ENCODE measurements around the gene HECTD3. TPM values are rescaled to one million over a fixed set of nuclear protein-coding genes. Genes with fewer than 3 reads are reported as not detected.
A peak's percentile ranks its signal among the peaks of the same experiment; 100 is the strongest.

HECTD3 gene
- total RNA-seq, 1 donor = 28.5 TPM

DNA sequence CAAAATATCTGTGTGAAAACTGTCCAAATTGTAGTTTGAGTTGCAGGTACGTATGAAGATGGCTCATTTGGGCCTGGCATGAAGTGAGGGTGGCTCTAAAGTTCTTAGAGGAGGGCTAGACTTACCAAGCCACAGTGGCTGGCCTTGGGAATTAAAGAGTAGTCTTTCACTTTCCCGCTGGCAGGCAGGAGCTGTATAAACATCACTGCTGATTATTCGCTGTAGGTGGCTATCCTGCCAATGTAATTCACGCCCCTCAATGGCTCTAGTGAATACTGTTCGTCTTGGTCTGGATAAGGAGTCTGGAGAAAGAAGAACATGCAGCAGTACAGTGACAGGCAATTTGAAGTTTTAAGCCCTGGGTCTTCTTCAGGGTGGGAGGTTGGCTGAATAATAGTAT lies 32.0 kb upstream of the HECTD3 start:
- no peak overlapping the region for H3K4me3 ChIP-seq (ENCODE audit: low read depth, low read length)
- DNase-seq (ENCODE audit: low read depth) = no peak
- TF ChIP-seq, protein P1, sequence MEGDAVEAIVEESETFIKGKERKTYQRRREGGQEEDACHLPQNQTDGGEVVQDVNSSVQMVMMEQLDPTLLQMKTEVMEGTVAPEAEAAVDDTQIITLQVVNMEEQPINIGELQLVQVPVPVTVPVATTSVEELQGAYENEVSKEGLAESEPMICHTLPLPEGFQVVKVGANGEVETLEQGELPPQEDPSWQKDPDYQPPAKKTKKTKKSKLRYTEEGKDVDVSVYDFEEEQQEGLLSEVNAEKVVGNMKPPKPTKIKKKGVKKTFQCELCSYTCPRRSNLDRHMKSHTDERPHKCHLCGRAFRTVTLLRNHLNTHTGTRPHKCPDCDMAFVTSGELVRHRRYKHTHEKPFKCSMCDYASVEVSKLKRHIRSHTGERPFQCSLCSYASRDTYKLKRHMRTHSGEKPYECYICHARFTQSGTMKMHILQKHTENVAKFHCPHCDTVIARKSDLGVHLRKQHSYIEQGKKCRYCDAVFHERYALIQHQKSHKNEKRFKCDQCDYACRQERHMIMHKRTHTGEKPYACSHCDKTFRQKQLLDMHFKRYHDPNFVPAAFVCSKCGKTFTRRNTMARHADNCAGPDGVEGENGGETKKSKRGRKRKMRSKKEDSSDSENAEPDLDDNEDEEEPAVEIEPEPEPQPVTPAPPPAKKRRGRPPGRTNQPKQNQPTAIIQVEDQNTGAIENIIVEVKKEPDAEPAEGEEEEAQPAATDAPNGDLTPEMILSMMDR (IDR thresholded peaks at IDR 0.05; ENCODE audit: insufficient read depth, low read length) = no peak

DNA sequence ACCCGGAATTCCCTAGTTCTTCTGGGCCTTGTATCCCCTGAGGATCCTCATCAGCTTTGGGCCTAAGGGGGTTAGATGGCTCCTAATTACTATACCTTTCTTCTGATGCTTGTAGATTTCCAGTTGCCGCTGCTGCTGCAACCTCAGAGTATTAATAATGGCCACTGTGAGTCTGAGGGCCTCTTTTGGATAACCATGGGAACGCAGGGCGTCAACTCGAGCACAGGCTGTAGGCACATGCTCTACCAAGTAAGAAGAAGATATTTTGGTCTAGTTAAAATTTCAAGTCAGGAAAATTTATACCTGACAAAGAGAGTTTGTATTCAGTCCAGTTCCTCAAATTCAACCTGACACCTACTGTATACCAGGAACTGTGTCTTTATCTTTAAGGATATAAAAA lies 29.2 kb upstream of the HECTD3 start:
- no peak for DNase-seq (ENCODE audit: low read depth)
- H3K4me3 ChIP-seq (ENCODE audit: low read depth, low read length) = no peak overlapping the region
- TF ChIP-seq, protein P1 (IDR thresholded peaks at IDR 0.05; ENCODE audit: insufficient read depth, low read length) = no peak

DNA sequence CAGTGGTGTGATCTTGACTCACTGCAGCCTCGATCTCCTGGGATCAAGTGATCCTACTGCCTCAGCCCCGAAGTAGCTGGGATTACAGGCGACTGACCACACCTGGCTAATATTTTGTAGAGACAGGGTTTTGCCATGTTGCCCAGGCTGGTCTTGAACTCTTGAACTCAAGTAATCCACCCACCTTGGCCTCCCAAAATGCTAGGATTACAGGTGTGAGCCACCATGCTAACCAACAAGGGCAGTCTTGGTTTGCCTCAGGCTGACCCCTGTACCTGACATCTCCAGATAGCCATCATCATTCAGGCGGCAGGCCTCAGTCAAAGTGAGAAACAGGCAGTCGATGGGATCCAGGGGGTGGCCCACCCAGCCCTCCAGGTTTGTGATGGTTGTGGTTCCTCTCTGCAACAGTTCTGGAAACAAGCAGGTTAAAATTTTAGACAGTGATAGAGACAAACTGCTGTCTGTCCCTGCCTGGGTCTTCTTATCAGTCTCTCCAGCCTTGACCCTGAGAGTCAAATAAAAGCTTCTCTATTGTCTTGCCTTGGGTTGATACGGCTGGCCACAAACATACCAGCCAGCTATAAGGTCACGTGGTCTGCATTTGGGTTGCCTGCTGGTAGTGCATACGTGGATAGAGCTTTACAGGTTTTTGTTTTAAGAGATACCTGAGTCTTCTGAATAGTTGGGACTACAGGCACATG lies 27.7 kb upstream of the HECTD3 start:
- TF ChIP-seq, protein P1 (IDR thresholded peaks at IDR 0.05; ENCODE audit: insufficient read depth, low read length) = no peak
- no peak overlapping the region for H3K4me3 ChIP-seq (ENCODE audit: low read depth, low read length)
- no peak for DNase-seq (ENCODE audit: low read depth)

DNA sequence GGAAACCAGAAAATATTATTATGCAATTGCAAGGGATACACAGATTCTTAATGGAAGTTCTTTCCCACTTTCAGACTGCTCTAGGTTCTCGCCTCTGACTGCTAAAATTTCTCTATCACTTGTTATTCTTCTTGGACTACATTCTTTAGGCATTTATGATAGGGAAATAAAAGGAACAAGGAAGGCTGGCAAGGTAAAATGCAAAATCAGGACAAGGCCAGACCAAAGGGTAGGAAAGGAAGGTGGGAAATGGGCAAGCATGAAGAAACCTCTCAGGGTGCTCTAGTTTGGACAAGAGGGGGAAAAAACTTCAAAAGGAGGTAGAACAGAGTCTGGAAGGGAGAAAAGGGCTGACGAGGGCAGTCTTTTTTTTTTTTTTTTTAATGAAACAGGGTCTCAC lies 27.1 kb upstream of the HECTD3 start:
- DNase-seq (ENCODE audit: low read depth) = no peak
- TF ChIP-seq, protein P1 (IDR thresholded peaks at IDR 0.05; ENCODE audit: insufficient read depth, low read length) = no peak
- H3K4me3 ChIP-seq (ENCODE audit: low read depth, low read length) = no peak overlapping the region

DNA sequence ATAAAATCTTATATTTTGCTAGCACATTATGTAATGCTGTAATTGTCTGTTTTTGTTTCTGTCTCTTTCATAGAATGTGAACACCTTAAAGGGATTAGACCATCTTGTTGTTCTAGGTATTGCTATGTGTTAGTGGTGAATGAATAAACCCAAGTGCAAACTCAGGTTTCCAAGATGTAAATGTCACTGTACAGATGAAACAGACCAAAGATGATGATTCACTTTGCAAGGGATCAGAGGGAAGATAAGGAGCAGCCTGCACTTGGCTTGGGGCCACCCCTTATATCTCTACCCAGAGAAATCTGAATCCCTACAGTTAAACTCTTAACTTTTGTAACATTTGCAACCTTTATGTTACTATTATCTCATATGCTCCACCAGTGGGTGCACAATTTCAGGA lies 26.3 kb upstream of the HECTD3 start:
- TF ChIP-seq, protein P1 (IDR thresholded peaks at IDR 0.05; ENCODE audit: insufficient read depth, low read length) = no peak
- DNase-seq (ENCODE audit: low read depth) = peak; percentile 48
- no peak overlapping the region for H3K4me3 ChIP-seq (ENCODE audit: low read depth, low read length)

DNA sequence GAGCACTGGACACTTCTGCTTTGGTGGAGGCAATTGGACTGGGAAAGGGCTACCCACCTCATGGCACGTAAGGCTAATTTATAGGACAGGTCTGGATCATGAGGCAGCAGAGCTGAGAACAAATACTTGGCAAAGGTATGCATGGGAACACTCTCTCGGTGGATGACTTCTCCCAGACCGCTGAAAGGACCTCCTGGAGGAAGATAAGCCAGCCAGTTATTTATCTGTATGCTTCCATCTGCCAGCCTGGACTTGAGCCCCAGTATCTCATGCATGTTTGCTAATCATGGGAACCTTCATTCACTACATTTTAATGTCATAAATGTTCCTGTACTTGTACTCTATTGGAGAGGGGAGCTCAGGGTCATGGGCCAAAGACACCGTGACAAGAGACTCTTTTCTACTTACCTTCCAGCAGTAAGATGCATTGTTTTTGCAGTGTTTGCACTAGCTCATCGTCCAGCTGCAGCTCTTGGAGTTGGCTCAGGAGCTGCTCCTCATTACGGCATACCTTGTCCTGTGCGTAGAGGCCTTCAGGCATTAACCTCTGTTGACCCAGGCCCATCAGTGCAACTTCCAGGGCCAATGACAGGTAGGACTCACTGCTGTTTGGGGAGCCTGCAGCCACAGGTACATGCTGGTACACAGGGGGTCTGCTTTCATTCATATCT lies 24.6 kb upstream of the HECTD3 start:
- TF ChIP-seq, protein P1 (IDR thresholded peaks at IDR 0.05; ENCODE audit: insufficient read depth, low read length) = no peak
- DNase-seq (ENCODE audit: low read depth) = no peak
- H3K4me3 ChIP-seq (ENCODE audit: low read depth, low read length) = no peak overlapping the region

Measured in fibroblast of the aortic adventitia (primary cell).